Left ventricle myocardium inferior (tissue), 1 donor: ENCODE data around the gene EXOC3L4. TPM values are rescaled to one million over a fixed set of nuclear protein-coding genes. Genes with fewer than 3 reads are reported as not detected.
A peak's percentile ranks its signal among the peaks of the same experiment; 100 is the strongest.

Source experiments
- DNase-seq: peaks from one replicate; pipeline ENCODE4 v3.0.0-alpha.2; 2020
- H3K27ac ChIP-seq: fragments of 200-600 bp; replicated peaks from 2 replicates; pipeline ENCODE4 v1.8.0; 2021
- H3K27me3 ChIP-seq: fragments of 200-600 bp; 2 replicates; pipeline ENCODE4 v1.8.0; 2021; ENCODE audit warnings: low read depth
- H3K36me3 ChIP-seq: fragments of 200-600 bp; 2 replicates; pipeline ENCODE4 v1.8.0; 2021
- H3K4me1 ChIP-seq: fragments of 200-600 bp; 2 replicates; pipeline ENCODE4 v1.8.0; 2021
- H3K4me3 ChIP-seq: fragments of 200-600 bp; 2 replicates; pipeline ENCODE4 v1.8.0; 2021; ENCODE audit warnings: mild to moderate bottlenecking, moderate library complexity
- H3K9me3 ChIP-seq: fragments of 200-600 bp; replicated peaks from 2 replicates; pipeline ENCODE4 v1.8.0; 2021
- intact Hi-C: fragments of 100-400 bp; cut with micrococcal nuclease; formaldehyde crosslinking; loops from one replicate; pipeline ENCODE4 v1.11.0; 2022
- total RNA-seq: library from RNA; stranded (reverse); fragmentation: NEBNext Ultra II Directional; extraction: Animal tissue kit (Norgen Biotek cat#: 25700); gene quantifications from one replicate; pipeline ENCODE4 v1.2.1, GENCODE V29; 2021
- TF ChIP-seq, protein P1 (sequence below): fragments of 200-600 bp; IDR thresholded peaks from 2 replicates; pipeline ENCODE4 v1.8.0; 2021; ENCODE audit warnings: antibody characterized with exemption, mild to moderate bottlenecking, borderline replicate concordance
- donor health status: DM: no; HTN: yes; CAD: no; lungs with severe emphysema.

Gene EXOC3L4
- total RNA-seq, 1 donor from 2014 or later, result 0.66 TPM

DNA sequence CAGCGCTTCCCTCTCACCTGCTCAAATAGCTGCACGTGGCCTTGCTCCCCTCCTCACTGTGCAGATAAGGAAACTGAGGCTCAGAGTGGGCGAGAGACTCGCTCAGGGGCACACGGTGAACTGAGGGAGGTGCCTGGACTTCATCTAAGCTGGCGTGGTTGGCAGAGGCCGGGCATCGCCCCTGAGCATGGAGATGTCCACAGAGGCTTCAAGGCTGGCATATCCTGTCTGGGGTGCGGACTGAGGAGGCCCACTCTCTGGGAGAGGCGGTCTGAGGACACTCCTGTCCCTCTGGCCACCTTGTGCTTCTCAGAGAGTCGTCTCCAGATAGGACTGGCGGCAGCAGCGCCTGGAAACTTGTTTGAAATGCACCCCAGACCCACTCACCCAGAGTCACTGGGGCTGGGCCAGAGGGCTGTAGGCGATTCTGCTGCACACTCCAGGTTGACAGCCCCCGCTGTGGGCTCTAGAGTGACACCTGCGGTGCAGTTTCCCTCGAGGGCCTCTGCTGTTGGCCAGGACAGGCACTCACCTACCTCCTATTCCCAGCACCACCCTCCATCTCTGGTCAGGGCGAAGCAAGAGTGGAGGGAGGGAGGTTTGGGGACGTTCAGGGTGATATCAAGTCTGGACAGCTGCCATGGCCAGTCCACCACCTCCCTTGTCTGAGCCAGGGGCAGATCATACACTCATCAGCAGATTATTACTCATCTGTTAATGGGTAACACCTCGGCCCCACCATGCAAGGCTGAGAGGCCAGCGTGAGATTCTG lies 21.7 kb upstream of the EXOC3L4 start:
- TF ChIP-seq, protein P1, sequence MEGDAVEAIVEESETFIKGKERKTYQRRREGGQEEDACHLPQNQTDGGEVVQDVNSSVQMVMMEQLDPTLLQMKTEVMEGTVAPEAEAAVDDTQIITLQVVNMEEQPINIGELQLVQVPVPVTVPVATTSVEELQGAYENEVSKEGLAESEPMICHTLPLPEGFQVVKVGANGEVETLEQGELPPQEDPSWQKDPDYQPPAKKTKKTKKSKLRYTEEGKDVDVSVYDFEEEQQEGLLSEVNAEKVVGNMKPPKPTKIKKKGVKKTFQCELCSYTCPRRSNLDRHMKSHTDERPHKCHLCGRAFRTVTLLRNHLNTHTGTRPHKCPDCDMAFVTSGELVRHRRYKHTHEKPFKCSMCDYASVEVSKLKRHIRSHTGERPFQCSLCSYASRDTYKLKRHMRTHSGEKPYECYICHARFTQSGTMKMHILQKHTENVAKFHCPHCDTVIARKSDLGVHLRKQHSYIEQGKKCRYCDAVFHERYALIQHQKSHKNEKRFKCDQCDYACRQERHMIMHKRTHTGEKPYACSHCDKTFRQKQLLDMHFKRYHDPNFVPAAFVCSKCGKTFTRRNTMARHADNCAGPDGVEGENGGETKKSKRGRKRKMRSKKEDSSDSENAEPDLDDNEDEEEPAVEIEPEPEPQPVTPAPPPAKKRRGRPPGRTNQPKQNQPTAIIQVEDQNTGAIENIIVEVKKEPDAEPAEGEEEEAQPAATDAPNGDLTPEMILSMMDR, result no peak
- no peak overlapping the region for H3K4me3 ChIP-seq
- intact Hi-C loops, result no loop called here
- no peaks in the 10 kb centered on the region for H3K36me3 ChIP-seq
- no peak for DNase-seq
- no peak overlapping the region for H3K27ac ChIP-seq
- H3K9me3 ChIP-seq, result no peaks in the 10 kb centered on the region
- peaks cover 64% of the 10 kb centered on the region for H3K4me1 ChIP-seq
- H3K27me3 ChIP-seq, result no peaks in the 10 kb centered on the region

DNA sequence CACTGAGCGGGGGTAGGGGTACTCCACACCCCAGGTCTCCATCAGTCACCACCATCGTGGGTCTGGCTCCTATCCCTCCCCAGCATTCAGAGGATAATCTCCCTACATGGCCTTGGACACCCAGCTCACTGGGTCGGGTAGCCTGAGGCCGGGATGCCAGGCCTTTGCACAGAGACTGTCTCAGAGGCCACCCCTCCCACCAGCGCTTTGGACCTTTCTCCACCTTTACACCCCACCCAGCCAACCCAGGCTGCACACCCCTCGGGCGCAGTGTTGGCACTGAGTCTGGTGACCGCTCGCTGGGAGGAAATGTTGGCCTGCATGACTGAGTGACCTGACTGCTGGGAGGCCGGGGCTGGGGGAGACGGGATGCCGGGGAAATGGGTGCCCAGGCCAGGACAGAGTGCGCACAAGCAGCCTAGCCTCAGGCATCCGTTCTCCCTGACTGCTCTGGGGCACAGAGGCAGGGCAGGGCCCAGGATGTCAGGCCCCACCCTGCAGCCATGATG lies 21.1 kb upstream of the EXOC3L4 start:
- intact Hi-C loops, result no loop called here
- Histone ChIP-seq H3K4me3 (no peak overlapping the region), H3K9me3 (no peaks in the 10 kb centered on the region), H3K4me1 (peaks cover 58% of the 10 kb centered on the region), H3K27ac (peak overlapping the region; percentile 88), H3K27me3 (no peaks in the 10 kb centered on the region), H3K36me3 (no peaks in the 10 kb centered on the region)
- DNase-seq, result peak; percentile 14
- TF ChIP-seq, protein P1, result no peak

DNA sequence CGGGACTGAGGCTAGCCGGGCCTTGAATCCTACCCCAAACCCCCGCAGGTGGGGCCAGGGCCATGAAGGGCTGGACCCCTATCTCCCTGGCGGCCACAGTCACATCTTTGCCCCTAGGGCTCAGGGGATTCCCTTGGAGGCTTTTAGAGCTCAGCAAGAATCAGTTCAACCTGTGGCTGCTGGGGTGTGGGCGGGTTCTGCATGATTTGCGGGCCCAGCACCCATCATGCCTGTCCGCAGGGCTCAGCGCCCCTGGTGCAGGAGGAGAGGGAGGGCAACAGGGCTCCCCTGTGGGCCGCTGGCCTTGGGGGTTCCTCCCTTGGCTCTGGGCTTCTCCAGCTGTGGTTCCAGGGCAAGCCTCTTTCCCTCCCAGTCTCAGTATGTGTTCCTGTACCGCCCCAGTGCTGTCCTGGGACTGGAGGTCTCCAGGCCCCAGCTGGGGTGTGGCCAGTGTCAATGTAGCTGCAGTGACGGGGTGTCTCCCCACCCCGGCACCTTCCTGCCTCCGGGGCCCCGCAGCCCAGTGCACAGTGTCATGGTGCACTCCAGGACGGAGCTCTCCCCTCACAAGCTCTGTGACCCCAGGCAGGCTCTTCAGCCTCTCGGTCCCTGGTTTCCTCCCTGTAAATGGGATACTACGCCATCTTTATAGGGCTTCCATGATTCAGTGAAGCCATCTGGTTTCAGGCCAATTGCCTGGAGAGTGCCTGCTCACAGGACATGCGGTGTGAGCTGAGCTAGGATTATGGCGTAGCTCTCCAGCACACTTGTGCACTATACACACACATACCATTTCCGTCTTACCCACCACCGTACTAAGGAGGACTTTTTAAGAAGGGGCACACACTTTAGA lies 20.4 kb upstream of the EXOC3L4 start:
- peaks cover 53% of the 10 kb centered on the region for H3K4me1 ChIP-seq
- TF ChIP-seq, protein P1, result no peak
- DNase-seq, result peak; percentile 40
- no peaks in the 10 kb centered on the region for H3K9me3 ChIP-seq
- peak overlapping the region; percentile 88 for H3K27ac ChIP-seq
- peak overlapping the region; percentile 64 for H3K4me3 ChIP-seq
- H3K27me3 ChIP-seq, result no peaks in the 10 kb centered on the region
- H3K36me3 ChIP-seq, result no peaks in the 10 kb centered on the region
- intact Hi-C loops, result no loop called here

DNA sequence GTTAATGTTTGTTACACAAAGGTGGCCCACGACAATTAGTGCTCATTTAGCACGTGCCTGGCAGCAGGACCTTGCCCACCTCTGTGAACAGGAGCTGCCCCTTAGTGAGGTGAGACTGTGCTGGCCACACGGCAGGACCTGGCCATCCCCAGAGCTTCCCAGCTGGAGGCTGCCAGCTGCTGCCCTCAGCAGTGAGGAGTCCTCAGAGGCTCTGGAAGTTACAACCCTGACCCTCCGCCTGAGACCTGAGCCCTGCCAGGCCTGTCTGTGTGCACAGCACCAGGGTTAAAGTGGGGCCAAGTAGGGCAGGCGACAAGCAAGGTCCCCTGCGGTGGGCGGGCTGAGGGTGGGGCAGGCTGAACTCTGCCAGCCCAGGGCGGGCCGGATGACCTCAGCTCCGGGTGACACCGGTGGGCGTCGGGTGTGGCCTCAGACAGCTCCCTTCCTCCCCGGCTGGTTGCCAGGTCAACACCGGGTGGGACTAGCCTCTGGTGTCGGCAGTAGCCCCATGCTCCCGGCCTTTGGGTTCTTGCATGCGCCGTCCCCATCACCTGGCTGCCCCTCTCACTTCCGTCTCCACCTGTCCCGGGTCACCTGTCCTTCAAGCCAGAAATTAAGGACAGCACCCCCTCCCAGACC lies 19.7 kb upstream of the EXOC3L4 start:
- TF ChIP-seq, protein P1, result no peak
- H3K27ac ChIP-seq, result peak overlapping the region; percentile 88
- intact Hi-C loops, result no loop called here
- peak; percentile 82 for DNase-seq
- H3K9me3 ChIP-seq, result no peaks in the 10 kb centered on the region
- H3K27me3 ChIP-seq, result no peaks in the 10 kb centered on the region
- H3K4me1 ChIP-seq, result peaks cover 53% of the 10 kb centered on the region
- H3K36me3 ChIP-seq, result no peaks in the 10 kb centered on the region
- peak overlapping the region; percentile 64 for H3K4me3 ChIP-seq

DNA sequence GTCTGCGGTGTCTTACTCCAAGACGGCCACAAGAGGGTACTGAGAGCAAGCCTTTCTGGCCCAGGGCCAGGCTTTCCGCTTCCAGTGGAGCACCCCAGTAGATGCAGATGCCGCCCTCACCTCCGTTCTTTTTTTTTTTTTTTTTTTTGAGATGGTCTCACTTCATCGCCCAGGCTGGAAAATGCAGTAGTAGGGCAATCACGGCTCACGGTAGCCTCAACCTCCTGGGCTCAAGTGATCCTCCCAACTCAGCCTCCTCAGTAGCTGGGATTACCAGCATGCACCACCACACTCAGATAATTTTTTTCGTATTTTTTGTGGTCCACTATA lies 16.1 kb upstream of the EXOC3L4 start:
- Histone ChIP-seq H3K4me3 (no peak overlapping the region), H3K4me1 (peaks cover 29% of the 10 kb centered on the region), H3K36me3 (no peaks in the 10 kb centered on the region), H3K27ac (no peak overlapping the region), H3K9me3 (no peaks in the 10 kb centered on the region), H3K27me3 (peaks cover 30% of the 10 kb centered on the region)
- TF ChIP-seq, protein P1, result peak; percentile 75
- intact Hi-C loops, result no loop called here
- peak; percentile 76 for DNase-seq
